Renal cortex interstitium (tissue), 3 donors: ENCODE measurements around the gene GNPAT. TPM values are rescaled to one million over a fixed set of nuclear protein-coding genes. Genes with fewer than 3 reads are reported as not detected.

Experiments used
- polyA plus RNA-seq, 3 donors: library from polyadenylated mRNA; unstranded; fragments of 120-200 nt; gene quantifications; one replicate each; pipeline ENCODE4 v1.2.1, GENCODE V29; 2013; ENCODE audit not compliant: insufficient read length in 3 of 3

Gene GNPAT
- polyA plus RNA-seq, 3 donors, result 62.2 to 72.2 (median 71.2) TPM

Other genes starting within 250 kb of the GNPAT start
- 10 to 100 TPM; 12.8 to 19.2 (median 16.6) TPM for gene FAM89A, start 201.0 kb upstream of the GNPAT start, polyA plus RNA-seq
- gene TRIM67, start 79.2 kb upstream of the GNPAT start, polyA plus RNA-seq, result under 1 TPM; 0.05 to 0.09 (median 0.08) TPM
- gene EXOC8, start 96.6 kb downstream of the GNPAT start, polyA plus RNA-seq, result 10 to 100 TPM; 11.2 to 12.3 (median 12.0) TPM
- 10 to 100 TPM; 12.7 to 15.6 (median 12.7) TPM for gene SPRTN, start 97.1 kb downstream of the GNPAT start, polyA plus RNA-seq
- gene EGLN1, start 181.1 kb downstream of the GNPAT start, polyA plus RNA-seq, result 10 to 100 TPM; 43.7 to 48.1 (median 46.1) TPM